GM12864 (cell line): ENCODE results near the gene P2RY12.

ENCODE experiments used
- DNase-seq: peaks from one replicate; pipeline ENCODE4 v3.0.0-alpha.2; 2011; ENCODE audit warnings: low read depth
- H3K4me3 ChIP-seq: 2 replicates; pipeline ENCODE4 v1.5.1; 2011; ENCODE audit warnings: mild to moderate bottlenecking, low read depth, low read length, control low read depth
- CTCF ChIP-seq: IDR thresholded peaks from 2 replicates; pipeline ENCODE4 v1.5.1; 2011; ENCODE audit warnings: low read depth, mild to moderate bottlenecking, moderate library complexity, low read length, control low read depth, inconsistent platforms; ENCODE audit errors: missing control alignments

The P2RY12 gene

GRCh38 chr3:151329363-151329762, 55.2 kb downstream of the P2RY12 start, which contains the start of gene P2RY13:
P2RY13 (minus strand) TSS chr3:151329549; CDS start chr3:151329528, 21 bp downstream.
- no peak for TF ChIP-seq CTCF
- H3K4me3 ChIP-seq: no peak within 1 kb of the TSS
- DNase-seq: no peak

GRCh38 chr3:151328298-151328995, 56.1 kb downstream of the P2RY12 start:
- no peak overlapping the region for H3K4me3 ChIP-seq
- no peak for DNase-seq
- no peak for TF ChIP-seq CTCF

- DNase-seq: no peak
- TF ChIP-seq CTCF: peak; percentile 47
- no peak overlapping the region for H3K4me3 ChIP-seq
Observed at GRCh38 chr3:151327571-151328198, 56.9 kb downstream of the P2RY12 start.

- no peak for TF ChIP-seq CTCF
- no peak for DNase-seq
- H3K4me3 ChIP-seq: no peak overlapping the region
Observed at GRCh38 chr3:151322511-151322910, 62.0 kb downstream of the P2RY12 start.

GRCh38 chr3:151321526-151321925, 63.0 kb downstream of the P2RY12 start:
- no peak for TF ChIP-seq CTCF
- DNase-seq: no peak
- H3K4me3 ChIP-seq: no peak overlapping the region

GRCh38 chr3:151320131-151320530, 64.4 kb downstream of the P2RY12 start:
- no peak overlapping the region for H3K4me3 ChIP-seq
- no peak for TF ChIP-seq CTCF
- no peak for DNase-seq
